Activated T-helper 1 cell treated with anti-CD3 and anti-CD28 coated beads, Interleukin-2, amount 50 U/mL, for 16 hours (primary cell): Measurements from ENCODE around the gene SC5D.

ENCODE experiments used
- DNase-seq, 2 donors: peaks; one replicate each; pipeline ENCODE4 v3.0.0-alpha.2; 2020; ENCODE audit warnings: low read depth in 1 of 2, low spot score in 1 of 2

The SC5D gene

GRCh38 chr11:121352251-121352891 is 59.8 kb downstream of the SC5D start:
- no peak for DNase-seq

- no peak for DNase-seq
Measured at GRCh38 chr11:121354192-121354591, 61.6 kb downstream of the SC5D start.

GRCh38 chr11:121356357-121356756 is 63.8 kb downstream of the SC5D start:
- DNase-seq = no peak
